Esophagus muscularis mucosa (tissue), 4 donors: ENCODE measurements around the gene SMIM15.

ENCODE experiments used
- CTCF ChIP-seq, 3 experiments: fragments of 200-600 bp in 2 of 3; fragments of 450-650 bp in 1 of 3; sonication (generic) in 2 of 3; IDR thresholded peaks; one replicate each; pipeline ENCODE4 v1.5.1; 2017 to 2019; ENCODE audit warnings: antibody characterized with exemption in 3 of 3, mild to moderate bottlenecking in 2 of 3, moderate library complexity in 1 of 3
- EP300 ChIP-seq: sonication (generic); formaldehyde crosslinking; IDR thresholded peaks from one replicate; pipeline ENCODE4 v1.6.1; 2017; ENCODE audit warnings: antibody characterized with exemption
- POLR2A ChIP-seq: fragments of 450-650 bp; IDR thresholded peaks from one replicate; pipeline ENCODE4 v1.6.1; 2017; ENCODE audit warnings: antibody characterized with exemption, moderate library complexity, mild to moderate bottlenecking, low read depth

- no peak for TF ChIP-seq EP300
- no peak for TF ChIP-seq POLR2A
- TF ChIP-seq CTCF (IDR thresholded peaks at IDR 0.05), result no peak
Observed at GRCh38 chr5:61160497-61160896, 1.8 kb downstream of the SMIM15 start.
